ENCODE data around the gene INTS1. TPM values are rescaled to one million over a fixed set of nuclear protein-coding genes. Genes with fewer than 3 reads are reported as not detected.
"Not testable (repeated sequence)": the region's sequence is repeated elsewhere in the genome, so short reads cannot be mapped to it uniquely, and the experiment has no call there.

The INTS1 gene
- total and polyA plus RNA-seq, 10 of the 15 experiments (the other 5 are each of a cell fraction or from before 2014, with no cell fraction given) = 0.52 to 89.0 (median 15.1) TPM

- no peaks in the 10 kb centered on the region for H3K9me3 ChIP-seq (replicated peaks; ENCODE audit: control insufficient read depth, insufficient read depth, low read length)
- DNase-seq (ENCODE audit: low read depth, low spot score) (no peak), ATAC-seq (peak; percentile 33; the same call in 2 of the 3 replicates), FAIRE-seq (no peak)
- H3K27me3 ChIP-seq (replicated peaks in 1 of 2; ENCODE audit: control insufficient read depth in 2 of 2, insufficient read depth in 2 of 2, low read length in 1 of 2) = no peaks in the 10 kb centered on the region; a peak in 1 of 4 replicates
- no peak overlapping the region for H3K27ac ChIP-seq (ENCODE audit: control insufficient read depth, insufficient read depth)
- H3K4me1 ChIP-seq (ENCODE audit: control insufficient read depth, insufficient read depth, low read length) = no peaks in the 10 kb centered on the region
- WGBS (ENCODE audit: insufficient coverage, insufficient replicate concordance, low lambda C conversion rate, missing lambda C conversion rate) = 66% methylated on average over 15 of the region's 17 CpGs
- TF ChIP-seq BHLHE40 (IDR thresholded peaks at IDR 0.05; ENCODE audit: borderline replicate concordance in 1 of 2, low read depth in 2 of 2, low read length in 1 of 2) (peak in 1 of 2 experiments; percentile 57; a peak in 2 of 4 replicates), GATAD2B (conservative IDR thresholded peaks at IDR 0.05; ENCODE audit: low read depth) (no peak)
- ChIA-PET POLR2A (no interaction called here), SMC1A (ENCODE audit: uncharacterized antibody, unreplicated experiment) (no interaction called here), CTCF (no interaction called here), RAD21 (ENCODE audit: unreplicated experiment) (no interaction called here)
- H4K20me1 ChIP-seq (ENCODE audit: control insufficient read depth, insufficient read depth) = no peaks in the 10 kb centered on the region
- H3K4me2 ChIP-seq (ENCODE audit: control insufficient read depth, insufficient read depth) = no peak overlapping the region
- BruUV-seq (replicated peaks) = no TSS peak
- intact Hi-C loops (cut with micrococcal nuclease; ENCODE audit: unreplicated experiment) (no loop called here), in situ Hi-C loops (cut with MboI) (no loop called here)
- H3K9ac ChIP-seq (ENCODE audit: control insufficient read depth, insufficient read depth, low read length) = no peak overlapping the region
- no peaks in the 10 kb centered on the region for H3K36me3 ChIP-seq (ENCODE audit: control insufficient read depth in 2 of 2, insufficient read depth in 2 of 2, low read length in 1 of 2)
- H3K4me3 ChIP-seq = no peak overlapping the region
- no peak overlapping the region for H2AFZ ChIP-seq (ENCODE audit: control insufficient read depth, low read depth, low read length)
- H3K79me2 ChIP-seq (ENCODE audit: control insufficient read depth, insufficient read depth, low read length) = no peaks in the 10 kb centered on the region
These were observed 57.6 kb downstream of the INTS1 start for GRCh38 chr7:1446620-1447032.

- intact Hi-C loops (cut with micrococcal nuclease; ENCODE audit: unreplicated experiment); H4K20me1 ChIP-seq (ENCODE audit: control insufficient read depth, insufficient read depth); H3K9me3 ChIP-seq (replicated peaks; ENCODE audit: control insufficient read depth, insufficient read depth, low read length); ATAC-seq; DNase-seq (ENCODE audit: low read depth, low spot score); H3K27me3 ChIP-seq (replicated peaks in 1 of 2; ENCODE audit: control insufficient read depth in 2 of 2, insufficient read depth in 2 of 2, low read length in 1 of 2); SMC1A ChIA-PET (ENCODE audit: uncharacterized antibody, unreplicated experiment); H3K79me2 ChIP-seq (ENCODE audit: control insufficient read depth, insufficient read depth, low read length); RAD21 ChIA-PET (ENCODE audit: unreplicated experiment); POLR2A ChIA-PET; H3K36me3 ChIP-seq (ENCODE audit: control insufficient read depth in 2 of 2, insufficient read depth in 2 of 2, low read length in 1 of 2); H3K4me3 ChIP-seq; H3K27ac ChIP-seq (ENCODE audit: control insufficient read depth, insufficient read depth); in situ Hi-C loops (cut with MboI); FAIRE-seq; BruUV-seq (replicated peaks); H3K9ac ChIP-seq (ENCODE audit: control insufficient read depth, insufficient read depth, low read length); H3K4me1 ChIP-seq (ENCODE audit: control insufficient read depth, insufficient read depth, low read length); H2AFZ ChIP-seq (ENCODE audit: control insufficient read depth, low read depth, low read length); CTCF ChIA-PET; H3K4me2 ChIP-seq (ENCODE audit: control insufficient read depth, insufficient read depth): not testable (repeated sequence)
- WGBS (ENCODE audit: insufficient coverage, insufficient replicate concordance, low lambda C conversion rate, missing lambda C conversion rate) = 12% methylated on average over 2 of the region's 5 CpGs
These were observed 58.2 kb downstream of the INTS1 start for GRCh38 chr7:1446026-1446425.

Measured in GM12878 (cell line).